ENCODE results near the gene RHOBTB1.

- TF ChIP-seq CREB1 (IDR thresholded peaks at IDR 0.05; ENCODE audit: low read depth) (no peak), YY1 (IDR thresholded peaks at IDR 0.05; ENCODE audit: low read depth) (no peak), MAX (IDR thresholded peaks at IDR 0.05) (no peak), FOXM1 (IDR thresholded peaks at IDR 0.05; ENCODE audit: borderline replicate concordance, low read depth) (no peak), EP300 (IDR thresholded peaks at IDR 0.05; ENCODE audit: borderline replicate concordance) (no peak), TAF1 (IDR thresholded peaks at IDR 0.05; ENCODE audit: low read depth) (no peak), REST (IDR thresholded peaks at IDR 0.05; ENCODE audit: low read depth) (no peak), TCF12 (IDR thresholded peaks at IDR 0.05; ENCODE audit: low read depth) (no peak), NFIC (IDR thresholded peaks at IDR 0.05) (no peak), EGR1 (IDR thresholded peaks at IDR 0.05) (no peak), TEAD4 (IDR thresholded peaks at IDR 0.05) (no peak)
These were observed 51.4 kb downstream of the RHOBTB1 start for GRCh38 chr10:60892571-60892970.

All from Ishikawa (cell line).